PFSK-1 (cell line): Measurements from ENCODE around the gene TMC6.

ENCODE experiments used
- REST ChIP-seq, 2 experiments: IDR thresholded peaks; 2 replicates each; pipeline versions ENCODE4 v1.6.1 to v1.8.0; 2011 to 2012; ENCODE audit warnings: low read depth in 2 of 2, low read length in 2 of 2, control low read depth in 1 of 2, inconsistent platforms in 1 of 2, mild to moderate bottlenecking in 1 of 2, moderate library complexity in 1 of 2; ENCODE audit not compliant: insufficient read depth in 1 of 2
- TAF1 ChIP-seq: IDR thresholded peaks from 2 replicates; pipeline ENCODE4 v1.6.1; 2012; ENCODE audit warnings: low read length, control low read depth, borderline replicate concordance; ENCODE audit not compliant: insufficient read depth

DNA sequence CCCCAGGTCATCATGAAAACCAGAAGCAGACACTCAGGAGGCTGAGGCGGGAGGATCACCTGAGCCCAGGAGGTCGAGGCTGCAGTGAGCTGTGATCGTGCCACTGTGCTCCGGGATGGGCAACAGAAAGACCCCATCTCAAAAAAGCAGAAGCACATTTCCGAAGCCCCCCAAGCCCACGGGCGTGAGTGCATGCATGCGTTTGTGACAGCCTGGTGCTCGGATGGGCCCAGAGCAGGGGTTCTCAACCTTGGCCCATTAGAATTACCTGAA lies 19.1 kb downstream of the TMC6 start:
- no peak for TF ChIP-seq TAF1
- no peak for TF ChIP-seq REST (IDR thresholded peaks at IDR 0.05; ENCODE audit: insufficient read depth in 1 of 2, low read depth in 2 of 2, low read length in 2 of 2)
